Ovary (tissue), 3 donors: ENCODE results near the gene CD99L2.

Experiments
- POLR2A ChIP-seq: fragments of 450-650 bp; IDR thresholded peaks from one replicate; pipeline ENCODE4 v1.6.1; 2017; ENCODE audit warnings: antibody characterized with exemption, mild to moderate bottlenecking, moderate library complexity
- TF ChIP-seq, protein P1 (sequence below), 3 donors: fragments of 450-650 bp in 2 of 3; fragments of 200-600 bp in 1 of 3; IDR thresholded peaks; one replicate each; pipeline versions ENCODE4 v1.5.1 to v1.8.0; 2016 to 2022; ENCODE audit warnings: antibody characterized with exemption in 3 of 3, mild to moderate bottlenecking in 1 of 3
- donor health status: DM: no; HTN: no; CAD: no.

DNA sequence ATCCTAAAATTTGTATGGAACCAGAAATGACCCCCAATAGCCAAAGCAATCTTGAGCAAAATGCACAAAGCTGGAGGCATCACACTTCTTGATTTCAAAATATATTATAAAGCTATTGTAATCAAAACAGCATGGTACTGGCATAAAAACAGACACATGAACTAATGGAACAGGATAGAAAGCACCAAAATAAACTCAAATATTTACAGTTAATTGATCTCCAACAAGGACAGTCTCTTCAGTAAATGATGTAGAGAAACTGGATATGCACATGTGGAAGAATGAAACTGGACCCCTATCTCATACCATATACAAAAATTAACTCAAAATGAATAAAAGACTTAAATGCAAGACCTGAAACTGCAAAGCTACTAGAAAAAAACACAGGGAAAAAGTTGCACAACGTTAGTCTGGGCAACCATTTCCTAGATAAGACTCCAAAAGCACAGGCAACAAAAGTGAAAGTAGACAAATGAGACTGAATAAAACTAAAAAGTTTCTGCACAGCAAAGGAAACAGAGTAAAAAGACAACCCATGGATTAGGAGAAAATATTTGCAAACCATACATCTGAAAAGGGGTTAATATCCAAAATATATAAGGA is 64.9 kb downstream of the CD99L2 start:
- TF ChIP-seq, protein P1, sequence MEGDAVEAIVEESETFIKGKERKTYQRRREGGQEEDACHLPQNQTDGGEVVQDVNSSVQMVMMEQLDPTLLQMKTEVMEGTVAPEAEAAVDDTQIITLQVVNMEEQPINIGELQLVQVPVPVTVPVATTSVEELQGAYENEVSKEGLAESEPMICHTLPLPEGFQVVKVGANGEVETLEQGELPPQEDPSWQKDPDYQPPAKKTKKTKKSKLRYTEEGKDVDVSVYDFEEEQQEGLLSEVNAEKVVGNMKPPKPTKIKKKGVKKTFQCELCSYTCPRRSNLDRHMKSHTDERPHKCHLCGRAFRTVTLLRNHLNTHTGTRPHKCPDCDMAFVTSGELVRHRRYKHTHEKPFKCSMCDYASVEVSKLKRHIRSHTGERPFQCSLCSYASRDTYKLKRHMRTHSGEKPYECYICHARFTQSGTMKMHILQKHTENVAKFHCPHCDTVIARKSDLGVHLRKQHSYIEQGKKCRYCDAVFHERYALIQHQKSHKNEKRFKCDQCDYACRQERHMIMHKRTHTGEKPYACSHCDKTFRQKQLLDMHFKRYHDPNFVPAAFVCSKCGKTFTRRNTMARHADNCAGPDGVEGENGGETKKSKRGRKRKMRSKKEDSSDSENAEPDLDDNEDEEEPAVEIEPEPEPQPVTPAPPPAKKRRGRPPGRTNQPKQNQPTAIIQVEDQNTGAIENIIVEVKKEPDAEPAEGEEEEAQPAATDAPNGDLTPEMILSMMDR (IDR thresholded peaks at IDR 0.05): no peak
- no peak for TF ChIP-seq POLR2A
